DMS79 treated with DMSO at 0.1 percent for 48 hours (cell line): Measurements from ENCODE around the gene CAMKK2.
"Not testable (repeated sequence)": the region's sequence is repeated elsewhere in the genome, so short reads cannot be mapped to it uniquely, and the experiment has no call there.

Source experiments
- DNase-seq: peaks from one replicate; lab custom pipeline; 2025; lab: John Stamatoyannopoulos, UW

The CAMKK2 gene

DNA sequence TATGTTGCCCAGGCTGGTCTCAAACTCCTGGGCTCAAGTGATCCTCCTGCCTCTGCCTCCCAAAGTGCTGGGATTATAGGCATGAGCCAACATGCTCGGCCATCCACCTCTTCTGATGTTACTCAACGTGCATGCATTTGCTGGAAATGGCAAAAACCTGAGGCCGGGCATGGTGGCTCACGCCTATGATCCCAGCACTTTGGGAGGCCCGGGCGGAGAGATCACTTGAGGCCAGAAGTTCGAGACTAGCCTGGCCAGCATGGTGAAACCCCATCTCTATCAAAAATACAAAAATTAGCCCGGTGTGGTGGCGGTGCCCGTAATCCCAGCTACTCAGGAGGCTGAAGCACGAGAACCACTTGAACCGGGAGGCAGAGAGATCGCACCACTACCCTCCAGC, 1.9 kb upstream of the CAMKK2 start:
- DNase-seq = not testable (repeated sequence)

DNA sequence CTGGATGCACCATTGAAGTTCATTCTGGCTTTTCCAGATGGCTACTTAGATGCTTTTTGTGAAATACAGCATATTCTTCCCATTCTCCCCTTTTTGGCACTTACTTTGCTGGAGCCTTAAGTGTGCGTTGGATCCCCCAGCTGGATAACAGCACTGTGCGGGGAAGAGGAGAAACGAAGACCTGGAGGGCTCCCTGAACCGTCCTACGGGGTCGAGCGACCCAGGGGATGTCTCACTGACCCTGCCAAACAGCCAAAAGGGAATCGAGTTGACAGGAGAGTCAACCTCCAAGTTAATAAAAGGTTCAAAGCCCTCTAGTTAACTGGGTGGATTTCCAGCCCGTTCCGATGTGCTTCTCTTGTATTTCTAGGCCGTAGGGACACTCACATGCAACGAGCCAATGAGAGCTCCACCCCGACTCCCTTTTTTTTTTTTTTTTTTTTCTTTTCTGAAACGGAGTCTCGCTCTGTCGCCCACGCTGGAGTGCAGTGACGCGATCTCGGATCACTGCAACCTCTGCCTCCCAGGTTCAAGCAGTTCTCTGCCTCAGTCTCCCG, 1.0 kb upstream of the CAMKK2 start:
- peak; percentile 32 for DNase-seq

DNA sequence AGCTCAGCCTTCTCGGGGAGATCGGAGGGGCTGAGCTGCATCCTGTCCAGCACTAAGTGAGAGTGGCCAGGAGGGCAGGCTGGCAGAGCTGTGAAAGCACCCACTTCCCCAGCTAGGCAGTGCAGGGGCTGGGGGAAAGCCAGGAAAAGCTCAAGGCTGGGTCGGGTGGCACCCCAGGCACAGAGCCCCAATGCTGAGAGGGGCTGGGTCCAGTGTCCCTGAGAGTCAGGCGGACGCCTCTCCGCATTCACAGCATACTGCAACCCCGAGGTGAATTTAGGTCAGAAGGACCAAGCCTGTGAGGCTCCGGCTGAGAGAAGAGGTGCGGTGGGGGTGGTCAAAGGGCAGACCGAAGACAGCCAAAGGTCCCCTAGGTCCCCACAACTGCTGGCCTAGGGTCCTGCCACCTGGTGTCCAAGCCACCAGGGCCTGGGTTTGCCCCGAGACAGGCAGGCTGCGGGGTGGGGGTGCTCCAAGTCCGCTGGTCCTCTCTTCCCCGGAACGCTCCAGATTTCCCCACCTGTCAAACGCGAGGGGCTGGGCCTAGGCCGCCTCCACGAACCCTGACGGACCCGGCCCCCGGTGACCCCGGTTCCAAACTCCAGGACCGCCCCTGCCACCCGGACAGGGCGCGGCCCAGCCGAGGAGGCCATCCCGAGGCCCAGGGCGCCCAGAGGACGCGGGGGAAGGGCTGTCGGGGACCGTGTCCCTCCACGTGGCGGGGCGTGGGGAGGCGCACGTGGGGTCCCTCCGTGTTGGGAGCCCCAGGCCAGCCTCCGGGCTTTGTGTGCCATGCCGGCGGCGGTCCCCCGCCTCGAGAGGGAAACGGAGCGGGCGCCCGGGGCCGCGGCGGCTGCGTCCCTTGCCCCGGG, 527 bp downstream of the CAMKK2 start:
- no peak for DNase-seq

DNA sequence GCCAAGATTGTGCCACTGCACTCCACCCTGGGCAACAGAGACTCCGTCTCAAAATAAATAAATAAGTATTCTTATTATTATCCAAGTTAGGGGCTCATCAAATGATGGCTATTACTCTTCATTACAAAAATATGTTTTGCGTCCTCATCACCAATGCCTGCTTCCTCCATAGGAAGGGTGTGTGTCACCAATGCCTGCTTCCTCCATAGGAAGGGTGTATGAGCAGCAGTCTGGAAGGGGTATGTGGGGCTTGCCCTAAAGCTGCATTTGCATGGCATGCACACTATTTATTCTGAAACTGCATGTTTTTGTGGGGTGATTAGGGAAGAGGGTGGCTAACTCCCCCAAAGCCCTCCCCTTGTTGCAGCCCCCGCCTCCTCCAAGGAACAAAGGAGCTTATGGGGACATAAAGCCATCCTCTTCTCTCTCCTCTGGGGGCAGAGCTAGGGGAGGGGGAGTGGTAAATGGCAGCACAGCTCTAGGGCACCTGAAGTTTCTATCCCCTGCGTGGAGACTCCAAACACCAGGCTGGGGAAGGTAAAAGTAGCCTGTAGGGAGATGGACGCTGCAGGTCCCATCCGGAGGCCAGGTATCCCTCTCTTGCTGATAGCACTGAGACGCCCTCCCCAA, 1.3 kb downstream of the CAMKK2 start:
- DNase-seq = peak; percentile 44

- no peak for DNase-seq
These were observed 2.2 kb downstream of the CAMKK2 start for GRCh38 chr12:121294151-121294889.

DNA sequence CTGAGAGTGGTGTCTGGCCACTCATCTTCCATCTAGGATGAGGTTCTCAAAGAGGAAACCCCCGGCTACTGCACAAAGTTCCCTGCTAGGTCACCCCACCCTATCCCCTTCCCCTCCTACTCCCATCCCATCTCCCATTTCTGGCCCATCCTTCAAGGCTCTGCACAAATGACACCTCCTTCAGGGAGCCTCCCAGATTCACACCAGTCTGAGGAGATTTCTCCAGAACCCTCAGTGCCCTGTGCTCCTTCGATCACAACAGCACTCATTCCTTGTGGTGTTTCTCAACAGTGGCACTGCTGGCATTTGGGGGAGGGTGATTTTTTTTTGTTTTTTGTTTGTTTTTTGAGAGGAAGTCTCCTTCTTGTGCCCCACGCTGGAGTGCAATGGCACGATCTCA, 2.9 kb downstream of the CAMKK2 start:
- no peak for DNase-seq

DNA sequence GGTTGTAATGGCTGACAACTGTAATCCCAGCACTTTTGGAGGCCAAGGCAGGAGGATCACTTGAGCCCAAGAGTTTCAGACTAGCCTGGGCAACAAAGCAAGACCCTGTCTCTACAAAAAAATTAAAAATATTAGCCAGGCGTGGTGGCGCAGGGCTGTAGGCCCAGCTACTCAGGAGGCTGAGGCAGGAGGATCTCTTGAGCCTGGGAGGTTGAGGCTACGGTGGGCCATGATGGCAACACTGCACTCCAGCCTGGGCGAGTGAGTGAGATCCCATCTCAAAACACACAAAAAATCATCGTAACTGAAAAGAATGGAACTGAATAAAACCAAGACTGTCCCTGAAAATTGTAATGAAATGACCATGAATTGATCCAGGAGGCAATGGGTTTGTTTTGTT, 6.1 kb downstream of the CAMKK2 start:
- DNase-seq = no peak

DNA sequence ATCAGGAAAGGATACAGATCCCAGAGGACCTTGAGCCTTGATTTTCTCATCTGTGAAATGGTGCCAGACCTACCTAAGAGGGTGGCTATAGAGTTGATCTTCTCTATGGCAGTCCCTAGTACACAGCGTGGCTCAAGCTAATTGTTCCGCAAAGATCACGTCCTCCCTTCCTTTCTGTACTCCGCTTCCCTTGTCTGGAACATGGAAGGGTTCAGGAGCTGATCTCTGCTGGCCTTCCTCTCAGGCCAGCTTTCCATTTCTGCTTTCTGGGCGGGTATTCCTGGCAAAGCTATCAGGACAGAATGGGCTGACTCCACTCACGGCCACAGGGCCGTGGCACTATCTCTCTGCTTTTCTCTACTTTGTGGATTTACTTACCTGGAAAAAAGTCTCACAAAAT, 6.5 kb downstream of the CAMKK2 start:
- DNase-seq = no peak

GRCh38 chr12:121288986-121289385, 7.5 kb downstream of the CAMKK2 start:
- no peak for DNase-seq

- no peak for DNase-seq
These were observed 8.2 kb downstream of the CAMKK2 start for GRCh38 chr12:121288158-121288845.

- no peak for DNase-seq
These were observed 9.1 kb downstream of the CAMKK2 start for GRCh38 chr12:121287267-121287954.

GRCh38 chr12:121285856-121286255, 10.7 kb downstream of the CAMKK2 start:
- DNase-seq = no peak

GRCh38 chr12:121284551-121285390, 11.7 kb downstream of the CAMKK2 start:
- DNase-seq = no peak

GRCh38 chr12:121283841-121284240, 12.7 kb downstream of the CAMKK2 start:
- no peak for DNase-seq

DNA sequence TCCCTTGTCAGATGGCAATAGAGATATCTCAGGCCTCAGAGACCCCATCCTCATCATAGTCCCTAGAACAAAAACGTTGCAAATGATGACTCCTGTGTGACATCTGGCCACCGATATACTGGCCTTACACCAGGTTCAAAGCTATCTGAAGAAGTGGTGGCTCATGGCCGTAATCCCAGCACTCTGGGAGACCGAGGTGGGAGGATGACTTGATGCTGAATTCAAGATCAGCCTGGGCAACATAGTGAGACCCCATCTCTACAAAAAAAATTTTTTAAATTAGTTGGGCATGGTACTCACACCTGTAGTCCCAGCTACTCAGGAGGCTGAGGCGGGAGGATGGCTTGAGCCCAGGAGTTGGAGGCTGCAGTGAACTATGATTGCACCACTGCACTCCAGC, 13.1 kb downstream of the CAMKK2 start:
- no peak for DNase-seq

GRCh38 chr12:121282910-121283309, 13.6 kb downstream of the CAMKK2 start:
- not testable (repeated sequence) for DNase-seq

DNA sequence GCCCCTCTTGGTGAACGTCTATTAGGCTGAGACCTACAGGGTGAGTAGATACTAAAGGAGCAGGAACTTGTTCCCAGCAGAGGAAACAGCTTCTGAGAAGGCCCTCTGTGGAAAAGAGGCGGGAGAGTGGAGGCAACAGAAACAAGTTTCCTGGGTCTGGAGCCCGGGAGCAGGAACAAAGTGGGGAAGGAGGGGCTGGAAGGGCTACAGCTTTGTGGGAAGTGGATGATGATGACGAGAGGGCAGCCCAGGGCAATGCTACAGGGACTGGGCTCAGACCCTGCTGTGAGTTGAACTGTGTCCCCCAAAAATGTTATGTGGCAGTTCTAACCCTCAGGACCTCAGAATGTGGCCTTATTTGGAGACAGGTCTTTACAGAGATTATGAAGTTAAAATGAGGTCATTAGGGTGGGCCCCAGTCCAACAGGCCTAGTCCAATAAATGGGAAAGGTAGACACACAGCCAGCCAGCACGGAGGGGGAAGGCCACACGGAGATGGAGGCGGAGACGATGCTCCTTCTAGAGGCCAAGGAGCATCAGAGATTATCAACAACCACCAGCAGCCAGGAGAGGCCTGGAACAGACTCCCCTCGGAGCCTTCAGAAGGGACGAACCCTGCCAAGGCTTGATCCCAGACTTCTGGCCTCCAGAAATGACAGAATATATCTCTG, 14.3 kb downstream of the CAMKK2 start:
- DNase-seq = no peak

GRCh38 chr12:121281116-121281515, 15.4 kb downstream of the CAMKK2 start:
- DNase-seq = not testable (repeated sequence)

GRCh38 chr12:121280531-121280930, 16.0 kb downstream of the CAMKK2 start:
- not testable (repeated sequence) for DNase-seq

DNA sequence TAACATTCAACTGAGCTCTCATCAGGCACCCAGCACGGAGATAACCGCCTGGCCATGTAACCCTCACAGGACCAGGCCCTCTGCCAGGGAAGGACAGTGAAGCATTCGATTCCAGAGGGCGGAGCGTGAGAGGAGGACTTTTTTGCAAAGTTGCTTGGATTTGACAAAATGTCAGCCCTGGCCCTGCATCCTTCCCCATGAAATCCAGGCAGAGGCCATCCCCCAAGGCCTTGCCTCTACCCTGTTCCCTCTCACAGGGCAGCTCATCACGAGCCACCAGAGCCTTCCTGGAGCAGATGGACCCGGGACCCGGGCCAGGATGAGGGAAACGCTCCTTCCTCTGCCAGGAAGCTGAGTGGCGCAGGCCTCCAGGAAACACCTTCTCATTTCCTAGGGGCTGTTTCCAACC, 17.0 kb downstream of the CAMKK2 start:
- DNase-seq = no peak
